Astrocyte (in vitro differentiated cells and primary cell): ENCODE data around the gene GBP4. TPM values are rescaled to one million over a fixed set of nuclear protein-coding genes. Genes with fewer than 3 reads are reported as not detected.

Experiments used
- DNase-seq: peaks from one replicate; pipeline ENCODE4 v3.0.0-alpha.2; 2010; ENCODE audit warnings: low read depth
- FAIRE-seq: peaks from 2 replicates; lab custom pipeline; 2011; peaks lifted over from hg19 to GRCh38; lab: Jason Lieb, UNC
- H2AFZ ChIP-seq: 2 replicates; pipeline ENCODE4 v1.6.0; 2012; ENCODE audit warnings: low read depth, low read length, inconsistent platforms
- H3K27ac ChIP-seq: 2 replicates; pipeline ENCODE4 v1.5.1; 2011; ENCODE audit warnings: low read depth, low read length, inconsistent platforms
- H3K27me3 ChIP-seq: 2 replicates; pipeline ENCODE4 v1.6.0; 2011; ENCODE audit warnings: low read length, inconsistent platforms; ENCODE audit not compliant: insufficient read depth
- H3K36me3 ChIP-seq: 2 replicates; pipeline ENCODE4 v1.5.1; 2011; ENCODE audit warnings: low read length, inconsistent platforms; ENCODE audit not compliant: insufficient read depth
- H3K4me1 ChIP-seq: 2 replicates; pipeline ENCODE4 v1.5.1; 2011; ENCODE audit warnings: low read length, inconsistent platforms; ENCODE audit not compliant: insufficient read depth
- H3K4me2 ChIP-seq: 2 replicates; pipeline ENCODE4 v1.6.0; 2012; ENCODE audit warnings: low read length, inconsistent platforms
- H3K4me3 ChIP-seq: 2 replicates; pipeline ENCODE4 v1.5.1; 2011; ENCODE audit warnings: low read depth, mild to moderate bottlenecking, low read length, inconsistent platforms; ENCODE audit not compliant: insufficient read depth
- H3K79me2 ChIP-seq: 2 replicates; pipeline ENCODE4 v1.6.0; 2012; ENCODE audit warnings: mild to moderate bottlenecking, low read length, inconsistent platforms; ENCODE audit not compliant: insufficient read depth
- H3K9ac ChIP-seq: 2 replicates; pipeline ENCODE4 v1.6.0; 2012; ENCODE audit warnings: mild to moderate bottlenecking, low read length, inconsistent platforms
- H3K9me3 ChIP-seq: 2 replicates; pipeline ENCODE4 v1.5.1; 2012; ENCODE audit warnings: low read depth, mild to moderate bottlenecking, low read length, inconsistent platforms; ENCODE audit not compliant: insufficient read depth
- H4K20me1 ChIP-seq: 2 replicates; pipeline ENCODE4 v1.6.0; 2012; ENCODE audit warnings: low read length, inconsistent platforms; ENCODE audit not compliant: insufficient read depth
- H3K27ac Mint-ChIP-seq: one replicate; pipeline ENCODE4 v1.8.0; 2021; ENCODE audit warnings: mild to moderate bottlenecking, mixed read lengths; ENCODE audit not compliant: unreplicated experiment
- H3K27me3 Mint-ChIP-seq: one replicate; pipeline ENCODE4 v1.8.0; 2021; ENCODE audit warnings: low read depth, mixed read lengths; ENCODE audit not compliant: unreplicated experiment
- H3K36me3 Mint-ChIP-seq: one replicate; pipeline ENCODE4 v1.8.0; 2021; ENCODE audit warnings: low read depth, mixed read lengths; ENCODE audit not compliant: unreplicated experiment
- H3K4me1 Mint-ChIP-seq: one replicate; pipeline ENCODE4 v1.8.0; 2021; ENCODE audit warnings: low read depth, mixed read lengths; ENCODE audit not compliant: unreplicated experiment
- H3K4me3 Mint-ChIP-seq: one replicate; pipeline ENCODE4 v1.8.0; 2021; ENCODE audit warnings: mild to moderate bottlenecking, moderate library complexity, mixed read lengths; ENCODE audit not compliant: unreplicated experiment
- H3K9me3 Mint-ChIP-seq: one replicate; pipeline ENCODE4 v1.8.0; 2021; ENCODE audit warnings: mild to moderate bottlenecking, mixed read lengths; ENCODE audit not compliant: unreplicated experiment
- CTCF ChIP-seq: IDR thresholded peaks from 2 replicates; pipeline ENCODE4 v1.5.1; 2011; ENCODE audit warnings: low read depth, mild to moderate bottlenecking, inconsistent platforms, low read length, moderate library complexity; ENCODE audit not compliant: insufficient read depth
- EZH2 ChIP-seq: IDR thresholded peaks from 2 replicates; pipeline ENCODE4 v1.6.1; 2012; ENCODE audit warnings: mild to moderate bottlenecking, low read length, inconsistent platforms; ENCODE audit not compliant: insufficient read depth
- total RNA-seq: library from RNA; stranded (reverse); gene quantifications from 2 replicates; pipeline ENCODE4 v1.2.1, GENCODE V29; 2021

GBP4 gene
- total RNA-seq, 1 donor from 2014 or later: 0.32 TPM

DNA sequence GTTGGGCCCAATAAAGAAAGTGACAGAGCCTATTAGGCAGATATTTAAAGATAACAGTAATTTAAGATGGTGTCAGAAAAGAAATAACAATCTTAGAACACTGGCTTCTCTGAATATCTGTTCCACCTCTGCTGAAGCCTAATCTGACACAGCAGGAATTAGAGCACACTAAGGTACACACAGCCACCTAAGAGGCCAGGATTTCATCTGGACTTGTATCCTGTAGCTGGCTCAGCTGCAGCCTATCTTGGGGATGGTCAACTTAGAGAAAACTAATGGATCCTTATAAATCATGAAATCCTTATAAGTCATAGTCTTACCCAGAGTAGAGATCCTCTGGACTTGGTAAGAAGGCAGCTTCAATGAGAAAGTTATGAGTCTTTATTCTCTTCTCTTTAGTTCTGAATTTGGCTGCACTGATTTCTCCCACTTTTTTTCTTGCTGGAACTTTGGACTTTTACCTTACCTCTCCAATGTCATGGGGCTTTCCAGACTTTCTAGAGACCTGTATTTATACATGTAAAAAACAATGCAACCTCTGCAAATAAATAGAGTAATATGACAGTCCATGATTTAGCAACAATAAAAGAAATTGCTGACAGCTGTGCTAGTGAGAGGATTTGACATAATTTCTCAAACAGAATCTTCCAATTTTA, 23.0 kb downstream of the GBP4 start, which contains the start of gene GBP7:
Gene GBP7, minus strand, starts transcription at position 403 of the 656 bp plus-strand sequence. CDS start 4,068 bp downstream, outside the sequence.
- FAIRE-seq: no peak
- H3K27me3 Mint-ChIP-seq: no peaks in the 10 kb centered on the region
- Histone ChIP-seq H3K79me2 (no peaks in the 10 kb centered on the region), H3K9ac (no peak within 1 kb of the TSS), H3K9me3 (no peaks in the 10 kb centered on the region), H4K20me1 (no peaks in the 10 kb centered on the region), H3K4me1 (no peaks in the 10 kb centered on the region), H3K4me3 (no peak within 1 kb of the TSS), H2AFZ (no peak within 1 kb of the TSS), H3K4me2 (no peak within 1 kb of the TSS), H3K27me3 (no peaks in the 10 kb centered on the region), H3K36me3 (no peaks in the 10 kb centered on the region), H3K27ac (no peak within 1 kb of the TSS)
- TF ChIP-seq CTCF (no peak), EZH2 (no peak)
- H3K9me3 Mint-ChIP-seq: no peaks in the 10 kb centered on the region
- H3K36me3 Mint-ChIP-seq: no peaks in the 10 kb centered on the region
- H3K27ac Mint-ChIP-seq: no peak within 1 kb of the TSS
- no peak for DNase-seq
- H3K4me1 Mint-ChIP-seq: no peaks in the 10 kb centered on the region
- H3K4me3 Mint-ChIP-seq: no peak within 1 kb of the TSS

DNA sequence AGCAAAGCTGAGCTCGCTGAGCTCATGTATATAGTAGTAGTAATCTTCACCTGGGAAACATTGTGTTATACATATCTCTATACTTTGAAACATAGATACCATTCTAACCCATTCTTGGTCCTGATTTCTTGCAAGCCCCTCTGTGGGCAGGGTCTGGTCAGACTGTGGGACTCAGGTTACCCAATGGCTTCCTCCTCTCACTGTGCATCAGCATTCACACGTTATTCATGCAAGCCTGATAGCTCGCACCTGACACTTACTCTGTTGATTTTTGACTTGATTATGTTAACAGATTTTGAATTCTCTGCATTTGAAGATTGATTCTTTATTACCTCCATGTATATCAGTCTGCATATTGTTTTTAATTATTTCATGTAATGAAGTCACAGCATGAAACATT, 24.3 kb downstream of the GBP4 start:
- H3K4me3 Mint-ChIP-seq: no peak overlapping the region

More for the DNA sequence above, 24.3 kb downstream of the GBP4 start:
- no peak overlapping the region for H3K4me2 ChIP-seq
- DNase-seq: no peak
- no peaks in the 10 kb centered on the region for H3K36me3 Mint-ChIP-seq
- no peaks in the 10 kb centered on the region for H3K27me3 ChIP-seq
- TF ChIP-seq CTCF (no peak), EZH2 (no peak)
- no peaks in the 10 kb centered on the region for H3K9me3 Mint-ChIP-seq
- H3K79me2 ChIP-seq: no peaks in the 10 kb centered on the region
- H3K27ac ChIP-seq: no peak overlapping the region
- no peaks in the 10 kb centered on the region for H3K4me1 Mint-ChIP-seq
- H3K27ac Mint-ChIP-seq: no peak overlapping the region
- H3K36me3 ChIP-seq: no peaks in the 10 kb centered on the region
- H3K4me3 ChIP-seq: no peak overlapping the region
- H2AFZ ChIP-seq: no peak overlapping the region
- no peaks in the 10 kb centered on the region for H3K9me3 ChIP-seq
- no peaks in the 10 kb centered on the region for H3K27me3 Mint-ChIP-seq
- no peak overlapping the region for H3K9ac ChIP-seq
- FAIRE-seq: no peak
- H4K20me1 ChIP-seq: no peaks in the 10 kb centered on the region
- no peaks in the 10 kb centered on the region for H3K4me1 ChIP-seq
